Loucy (cell line): Measurements from ENCODE around the gene LEPROT.
"Not testable (repeated sequence)": the region's sequence is repeated elsewhere in the genome, so short reads cannot be mapped to it uniquely, and the experiment has no call there.

ENCODE experiments used
- H2AFZ ChIP-seq: fragments of 200-600 bp; sonication (generic); 2 replicates; pipeline ENCODE4 v1.6.0; 2016; ENCODE audit warnings: antibody characterized with exemption, mild to moderate bottlenecking, low read length, moderate library complexity
- H3F3A ChIP-seq: fragments of 200-600 bp; 2 replicates; pipeline ENCODE4 v1.6.0; 2016; ENCODE audit warnings: antibody characterized with exemption, low read depth, mild to moderate bottlenecking
- H3K27me3 ChIP-seq: fragments of 200-600 bp; sonication (generic); 2 replicates; pipeline ENCODE4 v1.6.1; 2014; ENCODE audit warnings: low read length, mild to moderate bottlenecking; ENCODE audit not compliant: insufficient read depth, poor library complexity, severe bottlenecking
- H3K36me3 ChIP-seq: fragments of 200-600 bp; sonication (generic); 2 replicates; pipeline ENCODE4 v1.6.1; 2016; ENCODE audit warnings: low read length; ENCODE audit not compliant: insufficient read depth
- H3K4me1 ChIP-seq: fragments of 200-600 bp; sonication (generic); 2 replicates; pipeline ENCODE4 v1.5.1; 2014; ENCODE audit warnings: low read length, mild to moderate bottlenecking; ENCODE audit not compliant: insufficient read depth, poor library complexity, severe bottlenecking
- H3K4me2 ChIP-seq: fragments of 200-600 bp; sonication (generic); 2 replicates; pipeline ENCODE4 v1.6.0; 2014; ENCODE audit warnings: antibody characterized with exemption, low read length, low read depth, mild to moderate bottlenecking; ENCODE audit not compliant: poor library complexity, severe bottlenecking
- H3K4me3 ChIP-seq: fragments of 200-600 bp; sonication (generic); 2 replicates; pipeline ENCODE4 v1.5.1; 2014; ENCODE audit warnings: low read length, mild to moderate bottlenecking, mixed read lengths; ENCODE audit not compliant: poor library complexity, severe bottlenecking
- H3K79me2 ChIP-seq: fragments of 200-600 bp; sonication (generic); 2 replicates; pipeline ENCODE4 v1.6.1; 2014; ENCODE audit warnings: low read length; ENCODE audit not compliant: insufficient read depth
- H3K9ac ChIP-seq: fragments of 200-600 bp; sonication (generic); 2 replicates; pipeline ENCODE4 v1.6.0; 2014; ENCODE audit warnings: mild to moderate bottlenecking, low read depth, low read length, moderate library complexity; ENCODE audit not compliant: poor library complexity, severe bottlenecking
- H3K9me2 ChIP-seq: fragments of 200-600 bp; sonication (generic); replicated peaks from 2 replicates; pipeline ENCODE4 v1.6.1; 2016; ENCODE audit warnings: low read depth, low read length, mixed read lengths
- H3K9me3 ChIP-seq: fragments of 200-600 bp; sonication (generic); 2 replicates; pipeline ENCODE4 v1.6.1; 2014; ENCODE audit warnings: mild to moderate bottlenecking, antibody characterized with exemption, low read length, low read depth; ENCODE audit not compliant: insufficient read depth
- H4K20me1 ChIP-seq: fragments of 200-600 bp; sonication (generic); 2 replicates; pipeline ENCODE4 v1.6.0; 2014; ENCODE audit warnings: antibody characterized with exemption, low read length, mild to moderate bottlenecking; ENCODE audit not compliant: insufficient read depth, poor library complexity, severe bottlenecking
- EZH2phosphoT487 ChIP-seq: fragments of 200-600 bp; IDR thresholded peaks from 2 replicates; pipeline ENCODE4 v1.6.1; 2018; ENCODE audit warnings: antibody characterized with exemption, mild to moderate bottlenecking, moderate library complexity, borderline replicate concordance
- TF ChIP-seq, protein P1 (sequence below): fragments of 200-600 bp; sonication (generic); conservative IDR thresholded peaks from 2 replicates; pipeline ENCODE4 v1.5.1; 2014; ENCODE audit warnings: mild to moderate bottlenecking, antibody characterized with exemption, low read length

Gene LEPROT

DNA sequence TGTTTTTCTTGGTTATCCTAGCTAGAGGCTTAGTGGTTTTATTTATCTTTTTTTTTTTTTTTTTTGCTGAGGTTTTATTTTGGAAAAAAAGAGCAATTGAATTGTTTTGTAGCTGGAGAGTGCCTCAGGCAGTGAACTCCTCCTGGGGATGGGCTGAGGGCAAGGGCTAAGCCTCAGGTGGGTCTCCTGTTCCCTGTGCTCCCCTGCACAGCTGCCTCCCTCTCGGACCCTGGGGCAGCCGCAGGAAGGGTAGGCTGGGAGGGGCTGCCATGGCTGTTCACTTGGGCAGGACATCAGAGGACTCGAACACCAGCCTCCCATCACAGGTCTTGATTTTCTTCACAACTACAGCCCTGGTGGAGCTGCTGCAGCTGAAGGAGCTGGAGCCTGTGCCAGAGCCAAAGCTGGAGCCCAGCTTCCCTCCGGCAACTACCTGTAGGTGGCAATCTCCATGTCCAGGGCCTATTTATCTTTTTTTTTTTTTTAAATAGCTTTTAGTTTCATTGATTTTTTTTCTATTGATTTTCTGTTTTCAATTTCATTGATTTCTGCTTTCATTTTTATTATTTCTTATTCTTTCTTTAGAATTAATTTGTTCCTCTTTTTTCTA is 28.9 kb downstream of the LEPROT start:
- Histone ChIP-seq H3K9me3 (no peaks in the 10 kb centered on the region), H3K4me2 (no peak overlapping the region), H3K79me2 (no peaks in the 10 kb centered on the region), H3K4me3 (no peak overlapping the region), H4K20me1 (no peaks in the 10 kb centered on the region), H3K27me3 (no peaks in the 10 kb centered on the region), H3K9ac (no peak overlapping the region), H2AFZ (no peak overlapping the region), H3K36me3 (no peaks in the 10 kb centered on the region), H3K9me2 (no peaks in the 10 kb centered on the region), H3K4me1 (no peaks in the 10 kb centered on the region), H3F3A (no peaks in the 10 kb centered on the region)
- TF ChIP-seq, protein P1, sequence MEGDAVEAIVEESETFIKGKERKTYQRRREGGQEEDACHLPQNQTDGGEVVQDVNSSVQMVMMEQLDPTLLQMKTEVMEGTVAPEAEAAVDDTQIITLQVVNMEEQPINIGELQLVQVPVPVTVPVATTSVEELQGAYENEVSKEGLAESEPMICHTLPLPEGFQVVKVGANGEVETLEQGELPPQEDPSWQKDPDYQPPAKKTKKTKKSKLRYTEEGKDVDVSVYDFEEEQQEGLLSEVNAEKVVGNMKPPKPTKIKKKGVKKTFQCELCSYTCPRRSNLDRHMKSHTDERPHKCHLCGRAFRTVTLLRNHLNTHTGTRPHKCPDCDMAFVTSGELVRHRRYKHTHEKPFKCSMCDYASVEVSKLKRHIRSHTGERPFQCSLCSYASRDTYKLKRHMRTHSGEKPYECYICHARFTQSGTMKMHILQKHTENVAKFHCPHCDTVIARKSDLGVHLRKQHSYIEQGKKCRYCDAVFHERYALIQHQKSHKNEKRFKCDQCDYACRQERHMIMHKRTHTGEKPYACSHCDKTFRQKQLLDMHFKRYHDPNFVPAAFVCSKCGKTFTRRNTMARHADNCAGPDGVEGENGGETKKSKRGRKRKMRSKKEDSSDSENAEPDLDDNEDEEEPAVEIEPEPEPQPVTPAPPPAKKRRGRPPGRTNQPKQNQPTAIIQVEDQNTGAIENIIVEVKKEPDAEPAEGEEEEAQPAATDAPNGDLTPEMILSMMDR: no peak
- no peak for TF ChIP-seq EZH2phosphoT487

DNA sequence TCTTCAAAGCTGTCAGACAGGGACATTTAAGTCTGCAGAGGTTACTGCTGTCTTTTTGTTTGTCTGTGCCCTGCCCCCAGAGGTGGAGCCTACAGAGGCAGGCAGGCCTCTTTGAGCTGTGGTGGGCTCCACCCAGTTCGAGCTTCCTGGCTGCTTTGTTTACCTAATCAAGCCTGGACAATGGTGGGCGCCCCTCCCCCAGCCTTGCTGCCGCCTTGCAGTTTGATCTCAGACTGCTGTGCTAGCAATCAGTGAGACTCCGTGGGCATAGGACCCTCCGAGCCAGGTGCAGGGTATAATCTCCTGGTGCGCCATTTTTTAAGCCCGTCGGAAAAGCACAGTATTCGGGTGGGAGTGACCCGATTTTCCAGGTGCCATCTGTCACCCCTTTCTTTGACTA is 35.2 kb downstream of the LEPROT start:
- H3K9ac ChIP-seq, H3K36me3 ChIP-seq: not testable (repeated sequence)

GRCh38 chr1:65456481-65456880 is 36.0 kb downstream of the LEPROT start:
- peaks cover 10% of the 10 kb centered on the region; the same call in 1 of the 2 replicates for H3F3A ChIP-seq
- no peaks in the 10 kb centered on the region for H3K36me3 ChIP-seq
- peaks cover 22% of the 10 kb centered on the region for H3K4me1 ChIP-seq
- H3K27me3 ChIP-seq: no peaks in the 10 kb centered on the region
- no peaks in the 10 kb centered on the region for H4K20me1 ChIP-seq
- no peak overlapping the region for H3K4me2 ChIP-seq
- no peak overlapping the region for H3K9ac ChIP-seq
- H3K79me2 ChIP-seq: no peaks in the 10 kb centered on the region
- H3K9me3 ChIP-seq: peaks cover 4% of the 10 kb centered on the region; the same call in 1 of the 2 replicates
- TF ChIP-seq, protein P1: no peak
- no peak for TF ChIP-seq EZH2phosphoT487
- no peak overlapping the region for H2AFZ ChIP-seq
- no peaks in the 10 kb centered on the region for H3K9me2 ChIP-seq
- no peak overlapping the region for H3K4me3 ChIP-seq

More for the DNA sequence above, 35.2 kb downstream of the LEPROT start:
- not testable (repeated sequence) for H3K9me3 ChIP-seq, H3K79me2 ChIP-seq, H3K9me2 ChIP-seq, H4K20me1 ChIP-seq, H3K27me3 ChIP-seq, H3F3A ChIP-seq, H3K4me2 ChIP-seq, H2AFZ ChIP-seq, H3K4me3 ChIP-seq
- peaks cover 22% of the 10 kb centered on the region for H3K4me1 ChIP-seq

GRCh38 chr1:65457868-65458267 is 37.4 kb downstream of the LEPROT start:
- Histone ChIP-seq H3K4me3 (no peak overlapping the region), H3K79me2 (no peaks in the 10 kb centered on the region), H3K27me3 (no peaks in the 10 kb centered on the region), H3K9me3 (peaks cover 4% of the 10 kb centered on the region; the same call in 1 of the 2 replicates), H3K36me3 (no peaks in the 10 kb centered on the region), H3K9ac (no peak overlapping the region), H3K4me2 (peak overlapping the region; percentile 35), H3K9me2 (no peaks in the 10 kb centered on the region), H3K4me1 (peaks cover 22% of the 10 kb centered on the region), H4K20me1 (no peaks in the 10 kb centered on the region), H3F3A (peaks cover 12% of the 10 kb centered on the region; the same call in 1 of the 2 replicates), H2AFZ (no peak overlapping the region)
- TF ChIP-seq, protein P1: no peak
- no peak for TF ChIP-seq EZH2phosphoT487
